Renal cortical epithelial cell (primary cell): Measurements from ENCODE around the gene NAV2. TPM values are rescaled to one million over a fixed set of nuclear protein-coding genes. Genes with fewer than 3 reads are reported as not detected.

Experiments used
- DNase-seq: peaks from one replicate; pipeline ENCODE4 v3.0.0-alpha.2; 2011; ENCODE audit warnings: low read depth
- total RNA-seq: library from RNA; depleted of rRNA; stranded (reverse); fragments of >200 nt; gene quantifications from 2 replicates; pipeline ENCODE4 v1.2.3, GENCODE V29; 2014

Gene NAV2
- total RNA-seq, 1 donor from 2014 or later = 41.1 TPM

DNA sequence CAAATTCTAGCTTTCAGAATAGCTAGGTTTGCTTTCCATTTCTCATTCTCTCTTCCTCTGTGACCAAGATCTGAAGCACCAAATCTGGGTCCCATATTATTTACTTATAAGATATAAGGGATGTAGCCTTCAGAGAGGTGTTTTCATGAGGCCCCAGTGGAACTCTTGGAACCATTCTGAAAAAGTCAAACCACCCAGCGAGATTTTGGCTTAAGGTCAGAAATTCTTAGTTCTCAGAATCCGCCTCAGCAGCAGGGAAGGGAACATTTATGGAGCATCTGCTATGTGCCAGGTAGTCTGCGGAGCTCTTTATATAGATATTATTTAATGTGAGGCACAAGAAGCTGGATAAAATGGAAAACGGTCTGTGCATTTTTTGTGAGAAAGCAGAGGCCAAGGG lies 6.3 kb downstream of the NAV2 start:
- no peak for DNase-seq

DNA sequence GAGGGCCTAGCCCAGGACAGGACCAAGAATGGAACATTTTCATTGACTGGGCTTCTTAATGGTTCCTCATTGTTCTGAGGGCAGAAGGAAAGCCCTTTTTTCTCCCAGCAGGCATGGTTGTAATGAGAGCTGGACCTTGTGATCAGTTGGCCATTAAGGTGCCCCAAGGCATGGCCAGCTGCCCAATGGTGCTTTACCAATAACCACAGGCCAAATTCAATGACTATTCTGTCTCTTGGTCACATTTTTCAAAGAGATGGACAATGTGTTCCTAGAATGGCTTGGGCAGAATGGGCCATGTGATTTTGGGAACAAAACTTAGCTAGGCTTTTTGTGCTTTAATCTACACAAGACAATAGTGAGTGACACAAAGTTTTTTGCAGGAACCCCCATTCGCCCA lies 7.3 kb downstream of the NAV2 start:
- DNase-seq = peak; percentile 79

DNA sequence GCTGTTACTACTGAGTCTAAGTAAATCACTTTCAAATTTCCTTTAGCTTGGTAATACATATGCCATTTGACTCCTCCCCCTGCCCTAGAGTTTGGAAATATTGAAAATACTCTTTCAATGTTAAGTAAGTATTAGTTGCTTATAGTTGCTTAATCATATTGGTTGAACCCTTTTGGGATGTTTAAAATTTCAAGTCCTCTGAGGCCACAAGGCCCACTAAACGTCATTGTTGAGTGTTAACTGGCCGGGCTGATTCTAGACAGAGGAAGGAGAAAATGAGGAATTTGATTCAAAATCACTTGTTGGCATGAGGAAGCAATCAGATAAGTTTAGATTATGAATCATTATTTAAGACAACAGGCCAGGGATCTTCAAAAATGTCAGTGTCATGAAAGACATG lies 8.5 kb downstream of the NAV2 start:
- DNase-seq = no peak

DNA sequence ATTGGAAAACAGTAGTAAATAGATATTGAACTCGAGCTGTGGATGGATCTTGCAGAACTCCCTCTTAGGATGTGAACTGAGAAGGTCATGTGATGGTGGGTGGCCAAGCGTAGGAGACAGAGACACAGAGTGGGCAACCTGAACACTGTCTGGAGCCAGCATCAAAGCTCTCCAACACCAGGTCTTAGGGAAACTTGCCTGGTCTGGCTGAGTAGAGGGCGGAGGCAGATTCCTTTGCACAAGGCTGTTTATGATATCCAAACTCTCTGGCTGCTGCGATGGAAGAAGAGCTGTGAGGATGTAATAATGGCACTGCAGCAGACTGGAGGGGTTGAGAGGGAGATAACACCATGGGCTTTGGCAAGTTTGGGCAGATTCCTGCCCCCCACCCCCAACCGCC lies 10.1 kb downstream of the NAV2 start:
- no peak for DNase-seq

DNA sequence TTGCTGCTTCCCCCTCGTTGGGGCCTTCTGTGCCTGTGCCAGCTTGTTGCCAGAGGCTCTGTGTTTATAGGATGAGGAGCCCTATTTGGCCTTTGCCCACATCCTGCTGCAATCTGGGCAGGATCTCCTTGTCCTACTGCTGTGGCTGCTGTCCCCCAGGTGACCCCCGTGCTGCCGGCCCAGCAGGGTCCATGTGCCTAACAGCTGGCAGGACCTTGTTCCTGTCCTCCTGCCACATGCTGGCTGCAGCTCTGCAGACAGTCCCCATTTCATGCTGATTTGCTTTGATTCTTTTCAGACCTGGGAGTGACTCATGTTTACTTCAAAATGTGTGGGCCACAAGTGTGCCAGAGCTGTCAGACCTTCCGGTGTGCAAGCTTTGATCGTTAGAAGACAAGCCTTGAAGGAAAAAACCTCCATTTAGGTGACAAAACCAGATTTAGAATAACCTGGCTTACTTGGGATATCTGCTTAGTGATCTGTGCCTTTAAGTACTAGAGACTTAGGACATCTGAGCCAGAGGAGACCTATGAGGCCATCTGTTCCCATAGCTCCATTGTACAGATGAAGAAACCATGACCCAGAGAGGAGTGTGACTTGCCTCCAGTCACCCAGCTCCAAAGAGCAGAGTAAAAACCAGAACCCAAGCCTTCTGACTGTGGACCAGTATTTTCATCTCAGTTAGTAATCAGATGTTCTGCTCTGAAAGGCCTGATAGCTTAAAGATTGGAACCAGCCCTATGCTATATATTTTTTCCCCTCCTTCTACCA lies 11.1 kb downstream of the NAV2 start:
- DNase-seq = peak; percentile 78

DNA sequence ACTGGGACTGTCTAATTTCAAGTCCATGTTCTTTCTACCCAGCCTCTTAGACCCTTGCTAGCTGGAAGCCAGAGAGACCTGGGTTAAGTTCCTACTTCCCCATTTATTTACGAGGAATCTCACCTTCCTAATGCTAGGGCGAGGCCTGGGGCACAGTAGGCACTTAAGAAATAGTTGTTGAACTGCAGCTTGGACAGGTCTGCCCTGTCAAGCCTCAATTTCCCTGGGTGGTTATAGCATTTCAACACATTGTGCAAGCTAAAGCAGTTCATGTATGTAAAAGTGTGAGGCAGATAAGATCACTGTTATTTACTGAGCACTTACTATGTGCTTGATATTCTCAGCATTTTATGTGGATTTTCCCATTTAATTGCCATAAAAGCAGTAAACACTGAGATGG lies 12.1 kb downstream of the NAV2 start:
- DNase-seq = no peak

DNA sequence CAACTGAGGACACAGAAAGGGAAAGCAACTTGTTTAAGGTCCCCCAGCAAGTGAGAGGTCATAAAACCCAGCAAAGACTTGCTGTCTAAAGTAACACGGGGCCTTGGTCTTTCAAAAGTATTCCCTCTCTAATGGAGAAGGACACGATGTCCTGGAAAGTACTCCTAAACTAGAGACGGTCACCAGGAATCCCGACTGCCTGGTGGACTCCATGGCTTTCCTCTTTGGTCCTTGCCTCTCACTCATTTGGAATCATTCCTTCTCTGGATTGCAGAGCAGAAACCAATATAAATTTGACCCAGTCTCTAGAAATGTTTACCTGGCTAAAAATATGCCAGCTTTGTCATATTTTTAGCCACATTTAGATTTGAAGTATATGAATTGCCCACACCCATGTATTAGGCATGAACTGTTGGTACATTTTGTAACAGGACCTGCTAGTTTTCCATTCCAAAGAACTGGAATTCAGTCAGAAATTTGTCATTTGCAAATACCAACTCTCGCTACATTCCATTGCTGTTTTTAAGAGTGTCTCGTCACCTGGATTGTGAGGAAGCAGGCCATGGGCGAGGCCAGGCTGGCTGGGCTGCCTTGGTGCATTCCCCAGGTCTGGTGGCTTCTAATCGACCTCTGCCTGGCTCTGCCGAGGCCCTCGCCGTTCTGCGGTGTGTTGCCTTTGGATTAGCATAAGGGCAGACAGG lies 12.9 kb downstream of the NAV2 start:
- DNase-seq = peak; percentile 81

DNA sequence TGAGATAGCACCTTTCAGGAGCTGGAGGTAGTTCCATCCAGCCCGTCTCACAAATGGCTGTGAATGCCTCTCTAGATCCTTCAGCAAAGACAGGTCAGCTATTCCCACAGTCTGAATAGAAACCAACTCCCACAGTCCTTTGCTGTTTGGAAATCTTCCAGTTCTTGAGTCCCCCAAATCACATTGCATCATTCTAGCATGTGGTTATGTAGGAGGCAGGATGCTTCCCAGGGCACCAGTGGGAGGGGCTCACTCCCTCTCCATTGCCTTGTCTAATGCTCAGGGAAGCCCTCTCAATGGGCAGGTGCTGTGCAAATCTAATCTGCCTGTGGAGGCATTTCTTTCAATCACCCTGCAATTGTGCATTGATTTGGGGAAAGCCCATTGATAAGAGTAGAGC lies 14.6 kb downstream of the NAV2 start:
- peak; percentile 72 for DNase-seq

DNA sequence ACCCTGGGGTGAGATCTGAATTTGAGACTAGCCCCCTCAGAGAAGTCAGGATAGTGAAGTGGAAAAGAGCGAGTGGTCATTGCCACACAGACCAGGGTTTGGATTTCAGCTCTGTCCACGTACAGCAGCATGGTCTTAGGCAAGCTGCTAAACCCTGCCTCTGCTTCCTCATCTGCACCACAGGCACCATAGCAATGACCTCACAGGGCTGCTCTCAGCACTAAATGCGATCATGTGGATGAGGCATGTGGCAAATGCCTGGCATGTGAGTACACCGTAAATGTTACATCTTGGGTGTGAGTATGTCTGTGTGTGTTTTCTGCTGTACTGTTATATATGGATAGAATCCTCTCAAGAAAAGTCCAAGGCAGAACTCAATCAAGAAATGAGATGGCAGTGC lies 15.8 kb downstream of the NAV2 start:
- DNase-seq = peak; percentile 37

DNA sequence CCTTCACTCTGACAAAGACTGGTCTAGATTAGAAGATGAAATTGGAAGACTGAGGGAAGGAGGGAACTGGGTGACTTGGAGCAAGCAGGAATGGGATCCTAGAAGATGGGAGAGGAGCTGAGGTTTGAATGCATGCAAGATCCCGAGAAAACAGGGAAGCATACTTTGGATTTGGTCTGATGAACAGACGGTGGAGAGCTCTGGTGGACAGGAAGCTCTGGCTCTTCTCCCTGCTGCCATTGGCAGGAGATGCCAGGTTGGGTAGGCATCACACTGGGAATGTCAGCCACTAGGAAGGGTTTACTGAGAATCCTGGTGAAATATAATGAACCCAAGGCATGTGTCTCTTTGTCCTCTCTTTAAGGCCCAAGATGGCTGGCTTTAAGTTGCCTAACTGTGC lies 16.5 kb downstream of the NAV2 start:
- DNase-seq = no peak

DNA sequence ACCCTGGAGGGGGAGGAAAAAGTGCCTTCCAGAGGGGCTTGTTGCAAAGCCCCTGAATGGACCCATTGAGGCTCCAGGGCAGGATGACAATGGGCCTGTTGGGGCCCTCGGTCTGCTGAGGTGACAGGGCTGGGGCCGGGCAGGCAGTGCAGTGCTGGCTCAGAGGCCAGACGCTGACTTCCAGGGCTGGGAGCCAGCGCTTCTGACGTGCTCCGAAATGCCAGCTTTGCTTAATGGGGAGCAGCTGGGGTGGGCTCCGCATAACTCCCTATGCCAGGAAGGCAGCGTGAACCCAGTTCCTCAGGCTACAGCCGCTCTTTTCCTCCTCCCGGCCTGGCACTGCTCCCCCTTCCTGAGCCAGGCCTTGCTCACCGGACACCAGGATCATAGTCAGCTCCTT lies 17.7 kb downstream of the NAV2 start:
- no peak for DNase-seq

DNA sequence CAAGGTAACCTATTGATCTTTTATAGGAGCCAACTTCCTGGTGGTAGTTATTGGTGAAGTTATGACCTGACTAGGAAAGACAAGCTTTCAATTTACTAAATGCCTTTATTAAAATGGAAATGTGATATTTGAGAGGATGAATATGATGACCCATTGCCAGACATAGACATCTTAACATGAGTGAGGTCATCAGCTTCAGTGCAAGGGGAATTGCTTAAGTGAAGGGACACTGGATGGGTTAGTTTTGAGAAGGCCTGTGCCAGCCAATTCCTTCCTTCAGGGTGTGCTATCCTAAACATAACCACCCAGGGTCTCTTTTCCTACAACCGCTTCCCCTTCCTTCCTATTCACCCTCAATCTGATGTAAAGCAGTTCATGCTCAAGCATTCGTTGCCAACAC lies 21.5 kb downstream of the NAV2 start:
- DNase-seq = no peak

DNA sequence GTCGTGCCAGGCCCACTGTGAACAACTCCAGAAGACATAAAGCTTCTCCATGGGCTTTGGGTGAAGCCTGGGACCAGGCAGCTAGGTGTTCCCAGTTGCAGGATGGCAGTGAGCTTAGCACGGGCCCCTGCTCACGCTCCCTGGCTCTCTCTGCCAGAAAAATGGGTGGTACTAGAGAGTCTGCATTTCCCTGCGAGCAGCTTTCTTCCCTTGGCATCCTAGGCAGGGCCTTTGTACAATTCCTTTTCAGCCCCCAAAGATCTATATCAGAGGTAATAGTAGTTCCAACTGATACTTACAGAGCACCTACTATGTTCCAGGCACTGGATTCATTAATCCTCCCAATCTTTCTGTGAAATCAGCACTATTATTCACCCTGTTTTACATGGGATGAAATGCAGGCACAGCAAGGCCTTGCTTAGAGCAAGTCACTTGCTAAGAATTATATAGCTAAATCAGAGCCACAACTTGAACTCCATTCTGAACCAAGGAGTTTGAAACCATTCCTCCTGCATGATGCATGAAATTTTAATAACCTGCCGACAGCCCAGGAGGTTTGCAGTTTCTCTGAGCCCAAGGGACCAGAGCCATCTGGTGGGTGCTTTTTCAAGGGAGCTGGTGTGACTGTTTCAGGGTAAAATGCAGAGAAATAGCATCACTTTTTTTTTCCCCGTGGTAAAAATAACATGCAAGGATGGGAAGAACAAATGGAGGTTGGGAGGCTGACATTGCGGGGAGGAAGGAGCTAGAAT lies 22.7 kb downstream of the NAV2 start:
- DNase-seq = no peak

DNA sequence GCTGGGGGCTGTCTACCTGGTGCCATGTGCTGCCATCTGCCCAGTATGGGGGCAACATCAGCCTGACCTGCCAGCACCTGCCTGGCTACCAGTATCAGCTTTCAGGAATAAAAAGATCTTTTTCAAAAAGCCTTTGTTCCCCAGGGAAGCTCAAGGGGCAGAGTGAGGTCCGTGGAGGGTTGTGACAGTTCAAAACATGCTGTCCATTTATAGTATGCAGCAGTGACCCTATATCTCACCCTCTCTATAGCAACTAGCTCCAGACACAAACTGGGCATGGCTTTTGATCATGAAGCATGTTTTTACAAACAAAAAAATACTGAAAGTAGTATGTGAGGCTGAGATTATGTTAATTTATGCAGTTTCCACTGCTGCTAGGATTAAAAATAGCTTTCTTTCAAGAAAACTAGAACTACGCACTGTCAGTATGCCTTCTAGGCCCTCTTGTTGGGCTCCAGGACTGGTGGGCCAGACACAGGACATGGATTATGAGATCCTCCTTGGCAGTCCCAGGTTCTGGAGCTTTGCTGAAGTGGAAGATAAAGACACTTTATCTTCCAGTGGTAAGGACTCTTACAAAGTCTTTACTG lies 23.4 kb downstream of the NAV2 start:
- DNase-seq = no peak

DNA sequence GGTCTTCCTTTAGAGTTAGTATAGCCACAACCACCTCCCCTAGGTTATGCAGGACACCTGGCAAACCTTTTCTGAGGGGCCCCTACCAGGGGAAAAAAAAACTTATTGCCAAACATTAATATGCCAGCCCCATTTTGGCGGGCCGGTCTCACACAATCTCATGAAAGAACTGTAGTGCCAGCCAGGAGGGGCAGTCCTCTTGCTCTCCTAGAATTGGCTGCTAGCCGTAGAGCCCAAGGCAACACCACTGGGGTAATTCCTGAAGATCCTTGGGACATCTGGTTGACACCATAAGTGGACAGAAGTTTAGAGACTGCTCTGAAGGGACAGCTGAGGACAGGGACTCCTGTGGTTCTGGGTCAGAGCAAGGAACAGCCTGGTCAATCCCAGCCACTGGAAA lies 24.2 kb downstream of the NAV2 start:
- DNase-seq = no peak

DNA sequence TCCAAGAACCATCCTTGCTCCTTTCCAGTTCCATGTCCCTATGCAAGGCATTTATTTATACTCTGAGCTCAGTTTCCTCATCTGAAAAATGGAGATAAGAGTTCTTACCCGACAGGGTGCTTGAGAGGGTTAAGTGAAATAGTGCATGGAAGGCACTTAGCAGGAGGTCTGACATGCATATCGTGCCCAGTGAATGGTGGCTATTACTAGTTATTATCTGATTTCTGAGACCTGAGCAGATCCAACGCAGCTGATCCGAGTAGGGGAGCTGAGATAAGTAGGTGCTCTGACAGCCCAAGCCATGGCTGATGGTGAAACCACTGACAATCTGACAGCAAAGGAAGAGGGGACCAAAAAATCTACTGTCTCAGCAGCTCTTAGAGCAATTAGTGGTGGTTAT lies 24.9 kb downstream of the NAV2 start:
- DNase-seq = no peak

DNA sequence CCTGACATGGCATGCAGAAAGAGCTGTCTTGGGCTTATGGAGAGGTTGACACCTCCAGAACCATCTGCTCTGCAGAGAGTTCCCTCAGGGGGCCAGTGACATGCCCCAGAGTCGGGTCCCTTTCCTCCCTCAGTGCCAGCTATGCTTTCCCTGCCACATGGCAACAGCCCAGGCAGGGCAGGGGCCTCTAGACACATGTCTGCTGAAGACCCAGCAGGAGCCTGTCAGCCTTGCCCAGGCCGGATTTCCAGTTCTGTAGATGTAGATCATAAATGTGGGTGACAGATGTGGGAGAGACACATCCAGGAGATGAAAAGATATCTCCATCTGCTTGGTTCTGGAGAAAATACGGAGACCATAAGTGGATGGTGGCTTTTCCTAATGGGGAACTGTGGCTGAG lies 25.5 kb downstream of the NAV2 start:
- DNase-seq = no peak

DNA sequence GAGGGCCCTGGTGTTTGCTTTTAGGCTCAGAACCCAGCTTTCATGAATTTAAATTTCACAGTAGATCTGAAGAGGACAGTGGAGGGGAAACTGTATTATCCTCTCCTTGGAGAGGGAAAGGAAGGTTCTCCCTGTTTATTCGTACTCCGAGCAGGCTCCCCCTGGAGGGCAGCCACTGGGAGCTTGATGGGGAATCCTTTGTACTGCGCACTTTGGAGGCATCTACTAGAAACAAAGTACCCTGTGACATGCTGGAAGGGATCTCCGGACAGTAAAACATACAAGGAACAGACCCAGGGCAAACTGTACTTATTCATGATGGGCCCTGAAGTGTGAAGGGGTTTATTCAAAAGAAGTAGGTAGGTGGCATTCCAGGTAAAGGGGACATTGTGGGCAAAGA lies 27.2 kb downstream of the NAV2 start:
- DNase-seq = no peak

DNA sequence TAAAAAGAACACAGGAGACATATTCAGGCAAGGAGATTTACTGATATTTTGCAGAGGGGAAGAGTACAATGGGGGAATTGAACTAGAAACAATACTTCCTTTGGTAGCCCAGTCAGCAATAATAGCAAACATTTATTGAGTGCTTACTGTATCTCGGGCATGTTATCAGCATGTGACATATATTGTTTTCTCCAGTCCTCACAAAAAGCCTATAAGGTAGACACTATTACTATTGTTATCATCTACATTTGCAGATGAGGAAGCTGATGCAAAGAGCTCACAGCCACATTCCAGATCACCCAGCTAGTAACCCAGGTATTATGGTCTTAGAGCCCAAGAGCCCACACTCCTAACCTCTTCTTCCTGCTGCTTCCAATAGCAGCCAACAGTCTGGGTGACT lies 27.9 kb downstream of the NAV2 start:
- DNase-seq = no peak

DNA sequence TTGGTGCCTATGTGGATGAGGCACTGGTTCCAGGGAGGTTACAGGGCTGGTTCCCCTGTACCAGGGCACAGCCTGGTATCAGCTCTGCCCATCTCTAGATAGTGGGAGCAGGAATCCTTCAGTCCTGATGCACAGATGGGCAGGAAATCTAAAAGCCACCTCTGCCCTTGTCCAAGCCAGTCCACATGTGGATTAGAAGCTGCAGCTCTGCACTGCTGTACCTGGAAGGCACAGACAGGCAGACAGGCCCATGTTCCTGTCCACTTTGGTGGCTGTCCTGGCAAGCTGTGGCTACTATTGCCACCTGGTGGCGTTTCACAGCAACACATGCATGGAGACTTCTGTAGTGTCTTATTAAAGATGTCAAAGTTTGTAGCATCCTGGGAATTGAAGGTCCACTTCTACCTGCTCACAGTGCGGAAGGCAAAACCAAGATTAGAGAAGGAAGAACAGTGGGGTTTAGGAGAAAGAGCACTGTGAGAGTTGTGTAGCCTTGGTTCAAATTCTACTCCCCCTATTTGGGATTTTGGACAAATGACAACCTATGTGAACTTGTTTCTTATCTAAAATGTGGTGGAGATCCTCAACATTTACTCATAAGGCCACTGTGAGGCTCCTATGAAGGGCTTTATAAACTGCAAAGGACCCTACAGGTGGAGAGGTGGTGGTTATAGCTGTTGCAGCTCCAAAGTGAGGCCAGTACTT lies 30.1 kb downstream of the NAV2 start:
- peak; percentile 73 for DNase-seq

DNA sequence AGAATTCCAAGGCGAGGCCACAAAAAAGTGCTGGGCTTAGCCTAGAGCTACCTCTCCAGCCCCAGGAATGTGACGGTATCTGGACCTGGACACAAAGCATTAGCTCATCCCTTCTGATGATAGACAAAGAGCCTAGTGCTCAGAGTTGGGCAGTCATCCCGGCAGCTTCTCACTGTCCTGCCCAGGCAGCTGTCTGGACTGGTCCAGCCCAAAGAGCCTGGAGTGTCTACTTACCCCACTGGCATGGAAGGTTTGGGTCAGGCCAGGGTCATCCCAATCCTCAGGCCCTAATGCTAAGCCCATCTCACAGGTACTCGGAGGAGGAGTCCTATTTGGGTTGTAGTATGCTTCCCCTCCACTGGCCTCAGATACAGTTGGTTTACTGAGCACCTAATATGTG lies 31.0 kb downstream of the NAV2 start:
- DNase-seq = no peak

DNA sequence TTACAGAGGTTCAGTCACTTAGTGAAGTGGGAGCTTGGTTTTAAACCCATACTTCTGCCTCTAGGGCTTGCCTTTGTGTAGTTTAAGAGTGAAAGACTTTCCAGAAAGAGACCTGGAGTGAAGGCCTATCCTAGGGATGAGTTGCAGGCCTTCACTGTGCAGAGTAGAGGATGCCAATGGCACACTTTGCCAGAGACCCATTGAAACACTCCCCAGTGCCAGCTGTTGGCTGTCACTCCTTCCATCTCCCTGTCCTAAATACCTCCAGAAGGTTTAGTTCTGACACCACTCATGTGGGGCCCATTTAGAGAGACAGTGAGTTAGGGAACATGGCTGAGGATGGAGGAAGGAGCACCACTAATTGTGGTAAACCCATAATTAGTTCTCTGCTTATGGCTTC lies 31.5 kb downstream of the NAV2 start:
- no peak for DNase-seq
